H9 (cell line): ENCODE results near the gene SPRN. TPM values are rescaled to one million over a fixed set of nuclear protein-coding genes. Genes with fewer than 3 reads are reported as not detected.

Source experiments
- DNase-seq: peaks from one replicate; pipeline ENCODE4 v3.0.0-alpha.2; 2017
- H2AFZ ChIP-seq: one replicate; pipeline ENCODE4 v1.6.1; 2013; ENCODE audit warnings: mild to moderate bottlenecking, low read length, control low read depth, moderate library complexity
- H2AK5ac ChIP-seq: 2 replicates; pipeline ENCODE4 v1.6.1; 2013; ENCODE audit warnings: low read length, control low read depth, mixed read lengths; ENCODE audit not compliant: insufficient read length
- H2BK120ac ChIP-seq: one replicate; pipeline ENCODE4 v1.6.1; 2013; ENCODE audit warnings: low read depth, mild to moderate bottlenecking, low read length, control low read depth, inconsistent platforms; ENCODE audit not compliant: poor library complexity, severe bottlenecking
- H2BK12ac ChIP-seq: 2 replicates; pipeline ENCODE4 v1.6.1; 2013; ENCODE audit warnings: low read length, control low read depth, mixed read lengths, low read depth; ENCODE audit not compliant: insufficient read length
- H2BK15ac ChIP-seq: 2 replicates; pipeline ENCODE4 v1.6.1; 2013; ENCODE audit warnings: low read depth, low read length, control low read depth
- H2BK20ac ChIP-seq: one replicate; pipeline ENCODE4 v1.6.1; 2013; ENCODE audit warnings: low read depth, mild to moderate bottlenecking, low read length, control low read depth, inconsistent platforms; ENCODE audit not compliant: poor library complexity, severe bottlenecking
- H2BK5ac ChIP-seq: 2 replicates; pipeline ENCODE4 v1.6.1; 2013; ENCODE audit warnings: low read length, control low read depth, mixed read lengths; ENCODE audit not compliant: insufficient read length
- H3K14ac ChIP-seq: 2 replicates; pipeline ENCODE4 v1.6.1; 2013; ENCODE audit warnings: low read length, control low read depth; ENCODE audit not compliant: insufficient read depth
- H3K18ac ChIP-seq: 2 replicates; pipeline ENCODE4 v1.6.1; 2013; ENCODE audit warnings: low read depth, mild to moderate bottlenecking, mixed read lengths, low read length, control low read depth; ENCODE audit not compliant: insufficient read length
- H3K23ac ChIP-seq: 2 replicates; pipeline ENCODE4 v1.6.1; 2013; ENCODE audit warnings: low read length, control low read depth, mixed read lengths, low read depth; ENCODE audit not compliant: insufficient read length
- H3K23me2 ChIP-seq: 2 replicates; pipeline ENCODE4 v1.6.1; 2013; ENCODE audit warnings: low read depth, mild to moderate bottlenecking, mixed read lengths, low read length, control low read depth; ENCODE audit not compliant: insufficient read length, poor library complexity, severe bottlenecking
- H3K27ac ChIP-seq: 2 replicates; pipeline ENCODE4 v1.5.1; 2013; ENCODE audit warnings: low read length, control low read depth, mixed read lengths, low read depth; ENCODE audit not compliant: insufficient read length
- H3K27me3 ChIP-seq: 2 replicates; pipeline ENCODE4 v1.6.1; 2013; ENCODE audit warnings: low read length, control low read depth, inconsistent platforms; ENCODE audit not compliant: insufficient read depth
- H3K4ac ChIP-seq: 2 replicates; pipeline ENCODE4 v1.6.1; 2013; ENCODE audit warnings: low read depth, mild to moderate bottlenecking, control low read depth, inconsistent platforms, low read length, moderate library complexity
- H3K4me1 ChIP-seq: 2 replicates; pipeline ENCODE4 v1.6.1; 2013; ENCODE audit warnings: low read length, control low read depth, inconsistent platforms; ENCODE audit not compliant: insufficient read depth
- H3K4me2 ChIP-seq: 2 replicates; pipeline ENCODE4 v1.6.1; 2013; ENCODE audit warnings: low read length, control low read depth, mixed read lengths; ENCODE audit not compliant: insufficient read length, insufficient read depth
- H3K56ac ChIP-seq: 2 replicates; pipeline ENCODE4 v1.6.1; 2013; ENCODE audit warnings: low read depth, mild to moderate bottlenecking, mixed read lengths, low read length, control low read depth; ENCODE audit not compliant: insufficient read length
- H3K79me1 ChIP-seq: 2 replicates; pipeline ENCODE4 v1.6.1; 2013; ENCODE audit warnings: low read depth, mild to moderate bottlenecking, moderate library complexity, low read length, control low read depth, inconsistent platforms; ENCODE audit not compliant: insufficient read depth, poor library complexity, severe bottlenecking
- H3K79me2 ChIP-seq: 2 replicates; pipeline ENCODE4 v1.6.1; 2013; ENCODE audit warnings: low read length, control low read depth, inconsistent platforms; ENCODE audit not compliant: insufficient read depth
- H3K9ac ChIP-seq: 2 replicates; pipeline ENCODE4 v1.6.1; 2013; ENCODE audit warnings: low read length, control low read depth, mixed read lengths; ENCODE audit not compliant: insufficient read length; ENCODE audit errors: extremely low read depth
- H3K9me3 ChIP-seq: one replicate; pipeline ENCODE4 v1.6.1; 2013; ENCODE audit warnings: low read depth, low read length, inconsistent platforms; ENCODE audit not compliant: control insufficient read depth
- H3T11ph ChIP-seq: one replicate; pipeline ENCODE4 v1.6.1; 2013; ENCODE audit warnings: mild to moderate bottlenecking, low read length, control low read depth, inconsistent platforms
- H4K20me1 ChIP-seq: one replicate; pipeline ENCODE4 v1.6.1; 2013; ENCODE audit not compliant: control insufficient read depth, insufficient read length, insufficient read depth
- H4K5ac ChIP-seq: 2 replicates; pipeline ENCODE4 v1.6.1; 2013; ENCODE audit warnings: low read depth, mild to moderate bottlenecking, mixed read lengths, low read length, control low read depth; ENCODE audit not compliant: insufficient read length
- H4K8ac ChIP-seq: replicated peaks from 2 replicates; pipeline ENCODE4 v1.6.1; 2013; ENCODE audit warnings: low read length, control low read depth, mixed read lengths, low read depth; ENCODE audit not compliant: insufficient read length
- H4K91ac ChIP-seq: 2 replicates; pipeline ENCODE4 v1.6.1; 2013; ENCODE audit warnings: low read depth, mild to moderate bottlenecking, moderate library complexity, mixed read lengths, low read length, control low read depth; ENCODE audit not compliant: insufficient read length
- H3K27ac Mint-ChIP-seq, 3 experiments: 2 replicates in 2 of 3; 3 replicates in 1 of 3; pipeline ENCODE4 v1.8.0; 2020 to 2021; ENCODE audit warnings: mixed read lengths in 3 of 3, mild to moderate bottlenecking in 1 of 3, moderate library complexity in 1 of 3
- H3K27me3 Mint-ChIP-seq: 2 replicates; pipeline ENCODE4 v1.8.0; 2021; ENCODE audit warnings: low read depth, mild to moderate bottlenecking, moderate library complexity, mixed read lengths
- H3K36me3 Mint-ChIP-seq, 3 experiments: 2 replicates in 2 of 3; 3 replicates in 1 of 3; pipeline ENCODE4 v1.8.0; 2020 to 2021; ENCODE audit warnings: low read depth in 3 of 3, mixed read lengths in 3 of 3; ENCODE audit not compliant: insufficient read depth in 1 of 3
- H3K4me1 Mint-ChIP-seq, 2 experiments: 2 replicates each; pipeline ENCODE4 v1.8.0; 2020; ENCODE audit warnings: mixed read lengths in 2 of 2
- H3K4me3 Mint-ChIP-seq, 2 experiments: 2 replicates in 1 of 2; 3 replicates in 1 of 2; pipeline ENCODE4 v1.8.0; 2020 to 2021; ENCODE audit warnings: mild to moderate bottlenecking in 2 of 2, mixed read lengths in 2 of 2, moderate library complexity in 1 of 2
- H3K9me3 Mint-ChIP-seq, 2 experiments: 2 replicates in 1 of 2; 3 replicates in 1 of 2; pipeline ENCODE4 v1.8.0; 2020; ENCODE audit warnings: mild to moderate bottlenecking in 2 of 2, mixed read lengths in 2 of 2, moderate library complexity in 1 of 2
- WGBS: extraction: QIAGEN DNeasy Blood & Tissue Kit; methylation state at CpG from one replicate; pipeline ENCODE4 v1.1.7; 2013; ENCODE audit warnings: missing lambda C conversion rate, low lambda C conversion rate, mixed read lengths; ENCODE audit not compliant: insufficient read length; ENCODE audit errors: extremely low coverage; 5-methylcytosine and 5-hydroxymethylcytosine counted together
- total RNA-seq: library from RNA; stranded (reverse); gene quantifications from 2 replicates; pipeline ENCODE4 v1.2.1, GENCODE V29; 2021
- TF ChIP-seq, protein P1 (sequence below): fragments of 200-600 bp; sonication (generic); conservative IDR thresholded peaks from 3 replicates; pipeline ENCODE4 v1.8.0; 2021; ENCODE audit warnings: antibody characterized with exemption, mild to moderate bottlenecking

The SPRN gene
- total RNA-seq, 1 experiment from 2014 or later: 0.42 TPM

DNA sequence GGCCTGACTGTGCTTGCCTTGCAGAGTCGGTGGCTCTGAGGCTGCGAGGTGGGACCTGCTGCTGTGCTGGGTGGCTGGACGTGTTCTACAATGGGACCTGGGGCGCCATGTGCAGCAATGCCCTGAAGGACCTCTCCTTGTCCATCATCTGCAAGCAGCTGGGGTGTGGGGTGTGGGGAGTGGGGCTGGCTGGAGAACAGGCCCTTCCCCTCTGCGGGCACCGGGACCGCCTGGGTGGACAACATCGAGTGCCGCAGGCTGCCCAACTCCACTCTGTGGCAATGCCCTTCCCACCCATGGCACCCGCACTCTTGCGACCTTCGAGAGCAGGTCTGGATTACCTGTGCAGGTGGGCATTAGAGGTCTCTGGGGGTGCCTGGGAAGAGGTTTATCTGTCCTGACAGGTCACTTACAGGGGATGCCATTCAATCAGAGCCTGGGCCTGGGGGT, 40.2 kb upstream of the SPRN start:
- no peak overlapping the region for H3K4ac ChIP-seq
- H3K27me3 ChIP-seq: no peaks in the 10 kb centered on the region
- no peak overlapping the region for H2BK15ac ChIP-seq
- no peaks in the 10 kb centered on the region for H3K4me1 Mint-ChIP-seq
- no peak overlapping the region for H2AFZ ChIP-seq
- no peak overlapping the region for H3K27ac ChIP-seq
- no peak overlapping the region for H4K91ac ChIP-seq
- H3K27ac Mint-ChIP-seq: no peak overlapping the region
- peaks cover 9 to 31% (median 20%) of the 10 kb centered on the region in 3 experiments; a peak in 6 of 7 replicates for H3K36me3 Mint-ChIP-seq
- no peak overlapping the region for H3K23ac ChIP-seq
- H2BK12ac ChIP-seq: no peak overlapping the region
- no peak overlapping the region for H3K9ac ChIP-seq
- H3K18ac ChIP-seq: no peak overlapping the region
- no peak overlapping the region for H4K5ac ChIP-seq
- no peak overlapping the region for H3K14ac ChIP-seq
- H3K56ac ChIP-seq: no peak overlapping the region
- no peaks in the 10 kb centered on the region for H4K20me1 ChIP-seq
- H3T11ph ChIP-seq: no peak overlapping the region
- no CpG with 5 or more reads among the region's 12 CpGs for WGBS
- H2AK5ac ChIP-seq: no peak overlapping the region
- no peak for DNase-seq
- H4K8ac ChIP-seq: no peak overlapping the region
- no peaks in the 10 kb centered on the region for H3K23me2 ChIP-seq
- H3K9me3 ChIP-seq: peaks cover 66% of the 10 kb centered on the region
- peaks cover 6% of the 10 kb centered on the region for H3K27me3 Mint-ChIP-seq
- H2BK20ac ChIP-seq: no peak overlapping the region
- no peak overlapping the region for H2BK5ac ChIP-seq
- peaks cover 83 to 89% of the 10 kb centered on the region in 2 experiments for H3K9me3 Mint-ChIP-seq
- TF ChIP-seq, protein P1, sequence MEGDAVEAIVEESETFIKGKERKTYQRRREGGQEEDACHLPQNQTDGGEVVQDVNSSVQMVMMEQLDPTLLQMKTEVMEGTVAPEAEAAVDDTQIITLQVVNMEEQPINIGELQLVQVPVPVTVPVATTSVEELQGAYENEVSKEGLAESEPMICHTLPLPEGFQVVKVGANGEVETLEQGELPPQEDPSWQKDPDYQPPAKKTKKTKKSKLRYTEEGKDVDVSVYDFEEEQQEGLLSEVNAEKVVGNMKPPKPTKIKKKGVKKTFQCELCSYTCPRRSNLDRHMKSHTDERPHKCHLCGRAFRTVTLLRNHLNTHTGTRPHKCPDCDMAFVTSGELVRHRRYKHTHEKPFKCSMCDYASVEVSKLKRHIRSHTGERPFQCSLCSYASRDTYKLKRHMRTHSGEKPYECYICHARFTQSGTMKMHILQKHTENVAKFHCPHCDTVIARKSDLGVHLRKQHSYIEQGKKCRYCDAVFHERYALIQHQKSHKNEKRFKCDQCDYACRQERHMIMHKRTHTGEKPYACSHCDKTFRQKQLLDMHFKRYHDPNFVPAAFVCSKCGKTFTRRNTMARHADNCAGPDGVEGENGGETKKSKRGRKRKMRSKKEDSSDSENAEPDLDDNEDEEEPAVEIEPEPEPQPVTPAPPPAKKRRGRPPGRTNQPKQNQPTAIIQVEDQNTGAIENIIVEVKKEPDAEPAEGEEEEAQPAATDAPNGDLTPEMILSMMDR: no peak
- H2BK120ac ChIP-seq: no peak overlapping the region
- no peaks in the 10 kb centered on the region for H3K79me2 ChIP-seq
- no peaks in the 10 kb centered on the region for H3K4me1 ChIP-seq
- no peak overlapping the region for H3K4me3 Mint-ChIP-seq
- H3K4me2 ChIP-seq: no peak overlapping the region
- H3K79me1 ChIP-seq: no peaks in the 10 kb centered on the region
